ENCODE measurements around the gene GUCY2D. TPM values are rescaled to one million over a fixed set of nuclear protein-coding genes. Genes with fewer than 3 reads are reported as not detected.

Gene GUCY2D
- total RNA-seq, 1 experiment from 2014 or later, result not detected

DNA sequence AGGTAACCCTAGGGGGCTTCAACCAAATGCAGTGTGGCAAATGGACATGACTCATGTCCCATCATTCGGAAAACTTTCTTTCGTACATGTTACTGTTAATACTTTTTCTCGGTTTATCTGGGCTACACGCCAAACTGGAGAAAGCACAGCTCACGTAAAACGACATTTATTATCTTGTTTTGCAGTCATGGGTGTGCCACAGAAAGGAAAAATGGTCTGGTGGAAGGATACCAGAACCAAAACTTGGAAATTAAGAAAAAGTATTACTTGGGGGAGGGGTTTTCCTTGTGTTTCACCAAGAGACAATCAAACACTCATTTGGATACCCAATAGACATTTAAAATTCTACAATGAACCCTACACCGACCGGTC, 60.0 kb downstream of the GUCY2D start:
- Histone ChIP-seq H3K27ac (ENCODE audit: low read depth, low read length, poor library complexity, severe bottlenecking) (no peak overlapping the region), H3K27me3 (replicated peaks; ENCODE audit: insufficient read depth, low read depth, low read length, poor library complexity) (peaks cover 14% of the 10 kb centered on the region), H3K36me3 (ENCODE audit: insufficient read depth, low read length, poor library complexity, severe bottlenecking) (no peaks in the 10 kb centered on the region), H3K4me1 (ENCODE audit: insufficient read depth, low read length, poor library complexity, severe bottlenecking) (peaks cover 10% of the 10 kb centered on the region), H3K4me3 (ENCODE audit: low read depth, low read length, poor library complexity, severe bottlenecking) (peak overlapping the region; percentile 27), H3K9me3 (ENCODE audit: low read depth, low read length, poor library complexity, severe bottlenecking) (no peaks in the 10 kb centered on the region)
- TF ChIP-seq, protein P1, sequence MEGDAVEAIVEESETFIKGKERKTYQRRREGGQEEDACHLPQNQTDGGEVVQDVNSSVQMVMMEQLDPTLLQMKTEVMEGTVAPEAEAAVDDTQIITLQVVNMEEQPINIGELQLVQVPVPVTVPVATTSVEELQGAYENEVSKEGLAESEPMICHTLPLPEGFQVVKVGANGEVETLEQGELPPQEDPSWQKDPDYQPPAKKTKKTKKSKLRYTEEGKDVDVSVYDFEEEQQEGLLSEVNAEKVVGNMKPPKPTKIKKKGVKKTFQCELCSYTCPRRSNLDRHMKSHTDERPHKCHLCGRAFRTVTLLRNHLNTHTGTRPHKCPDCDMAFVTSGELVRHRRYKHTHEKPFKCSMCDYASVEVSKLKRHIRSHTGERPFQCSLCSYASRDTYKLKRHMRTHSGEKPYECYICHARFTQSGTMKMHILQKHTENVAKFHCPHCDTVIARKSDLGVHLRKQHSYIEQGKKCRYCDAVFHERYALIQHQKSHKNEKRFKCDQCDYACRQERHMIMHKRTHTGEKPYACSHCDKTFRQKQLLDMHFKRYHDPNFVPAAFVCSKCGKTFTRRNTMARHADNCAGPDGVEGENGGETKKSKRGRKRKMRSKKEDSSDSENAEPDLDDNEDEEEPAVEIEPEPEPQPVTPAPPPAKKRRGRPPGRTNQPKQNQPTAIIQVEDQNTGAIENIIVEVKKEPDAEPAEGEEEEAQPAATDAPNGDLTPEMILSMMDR (conservative IDR thresholded peaks at IDR 0.05; ENCODE audit: low read depth, low read length), result no peak
- BruUV-seq (replicated peaks), result no TSS peak
- POLR2A ChIA-PET (ENCODE audit: low non-redundant PET), result no interaction called here
- CTCF ChIA-PET, result interaction anchor here (0.9 to 1.8 kb wide), 2 partner anchors 11 to 17 kb away, joined by 4 to 9 read pairs; no protein-coding TSS in a partner anchor
- intact Hi-C loops (cut with micrococcal nuclease; ENCODE audit: unreplicated experiment), result loop anchor here (5.0 kb wide), 1 partner anchor 55 kb away; the partner anchor contains the start of gene ALOXE3
- no peak for DNase-seq (ENCODE audit: low spot score)

DNA sequence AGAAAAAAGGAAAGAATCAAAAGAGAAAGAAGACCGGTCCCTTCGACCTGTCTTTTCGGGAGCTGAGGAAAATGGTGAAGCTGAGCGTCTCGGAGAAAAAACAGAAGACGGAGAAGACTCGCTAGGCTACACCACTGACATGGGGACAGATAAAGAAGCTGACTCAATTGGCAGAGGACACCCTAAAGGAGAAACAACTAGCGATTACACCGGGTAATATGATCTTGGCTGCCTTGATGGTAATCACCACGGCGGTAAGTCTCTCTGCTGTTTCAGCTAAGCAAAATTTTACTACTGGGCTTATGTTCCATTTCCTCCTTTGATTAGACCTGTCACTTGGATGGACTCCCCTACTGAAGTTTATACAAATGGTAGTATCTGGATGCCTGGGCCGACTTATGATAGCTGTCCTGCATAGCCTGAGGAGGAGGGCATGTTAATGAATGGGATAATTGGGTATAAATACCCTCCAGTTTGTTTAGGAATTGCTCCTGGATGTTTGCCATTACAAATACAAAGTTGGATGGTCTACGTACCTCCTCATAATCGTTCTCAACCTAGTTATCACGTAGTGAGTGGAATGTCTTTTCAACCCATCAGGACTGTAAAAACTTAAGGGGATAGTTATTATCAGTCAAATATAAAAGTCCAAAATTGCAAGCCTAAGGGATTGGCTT, 60.5 kb downstream of the GUCY2D start:
- peaks cover 14% of the 10 kb centered on the region for H3K27me3 ChIP-seq (replicated peaks; ENCODE audit: insufficient read depth, low read depth, low read length, poor library complexity)
- peaks cover 10% of the 10 kb centered on the region for H3K4me1 ChIP-seq (ENCODE audit: insufficient read depth, low read length, poor library complexity, severe bottlenecking)
- POLR2A ChIA-PET (ENCODE audit: low non-redundant PET), result no interaction called here
- H3K36me3 ChIP-seq (ENCODE audit: insufficient read depth, low read length, poor library complexity, severe bottlenecking), result no peaks in the 10 kb centered on the region
- no peaks in the 10 kb centered on the region for H3K9me3 ChIP-seq (ENCODE audit: low read depth, low read length, poor library complexity, severe bottlenecking)
- no peak overlapping the region for H3K27ac ChIP-seq (ENCODE audit: low read depth, low read length, poor library complexity, severe bottlenecking)
- intact Hi-C loops (cut with micrococcal nuclease; ENCODE audit: unreplicated experiment), result loop anchor here (5.0 kb wide), 1 partner anchor 54 kb away; the partner anchor contains the start of gene ALOXE3
- CTCF ChIA-PET, result interaction anchor here (0.9 to 1.8 kb wide), 2 partner anchors 11 to 16 kb away, joined by 4 to 9 read pairs; no protein-coding TSS in a partner anchor
- no peak for DNase-seq (ENCODE audit: low spot score)
- no peak for TF ChIP-seq EZH2 (IDR thresholded peaks at IDR 0.05; ENCODE audit: borderline replicate concordance, low read depth, low read length, poor library complexity, severe bottlenecking)
- TF ChIP-seq, protein P1 (conservative IDR thresholded peaks at IDR 0.05; ENCODE audit: low read depth, low read length), result no peak
- BruUV-seq (replicated peaks), result no TSS peak
- H3K4me3 ChIP-seq (ENCODE audit: low read depth, low read length, poor library complexity, severe bottlenecking), result peak overlapping the region; percentile 27

DNA sequence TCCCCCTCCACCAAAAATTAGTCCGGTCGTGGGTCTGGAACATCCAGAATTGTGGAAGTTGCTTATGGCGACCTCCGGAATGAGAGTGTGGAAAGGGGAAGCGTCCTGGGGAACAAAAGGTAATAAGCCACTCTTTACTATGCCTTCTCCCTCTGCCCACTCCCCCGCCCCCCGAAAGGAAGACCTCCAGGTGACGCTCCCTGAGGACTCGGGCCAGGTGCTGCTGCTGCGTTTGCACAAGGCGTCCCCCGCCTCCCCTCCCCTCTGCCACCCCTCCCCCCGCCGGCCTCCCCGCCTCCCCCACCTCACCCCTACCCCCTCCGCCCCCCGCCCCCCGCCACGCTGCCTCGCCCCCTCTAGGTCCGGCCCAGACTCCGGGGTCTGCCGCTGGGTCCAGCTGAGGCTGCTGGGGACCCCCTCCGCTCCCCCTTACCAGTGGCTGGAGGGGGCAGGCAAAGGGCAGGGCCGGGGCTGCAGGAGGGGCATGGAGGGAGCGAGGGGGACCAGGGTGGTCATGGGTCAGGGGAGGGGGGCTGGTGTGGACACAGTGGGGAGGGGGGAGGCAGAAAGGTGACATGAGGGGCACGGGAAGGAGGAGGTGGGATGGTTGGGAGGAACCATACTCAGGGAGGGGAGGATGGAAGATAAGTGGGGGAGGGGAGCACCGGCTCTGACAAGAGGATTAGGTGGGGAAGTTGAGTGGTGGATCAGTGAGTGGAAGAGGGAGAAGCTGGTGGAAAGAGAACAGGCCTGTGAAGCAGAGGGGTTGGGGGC, 61.5 kb downstream of the GUCY2D start:
- no peak for DNase-seq (ENCODE audit: low spot score)
- Histone ChIP-seq H3K27me3 (replicated peaks; ENCODE audit: insufficient read depth, low read depth, low read length, poor library complexity) (peaks cover 14% of the 10 kb centered on the region), H3K27ac (ENCODE audit: low read depth, low read length, poor library complexity, severe bottlenecking) (no peak overlapping the region), H3K4me1 (ENCODE audit: insufficient read depth, low read length, poor library complexity, severe bottlenecking) (peaks cover 10% of the 10 kb centered on the region), H3K36me3 (ENCODE audit: insufficient read depth, low read length, poor library complexity, severe bottlenecking) (no peaks in the 10 kb centered on the region), H3K4me3 (ENCODE audit: low read depth, low read length, poor library complexity, severe bottlenecking) (no peak overlapping the region), H3K9me3 (ENCODE audit: low read depth, low read length, poor library complexity, severe bottlenecking) (no peaks in the 10 kb centered on the region)
- ChIA-PET CTCF (interaction anchor here (1.3 kb wide), 1 partner anchor 10 kb away, joined by 5 read pairs; no protein-coding TSS in a partner anchor), POLR2A (ENCODE audit: low non-redundant PET) (interaction anchor here (0.5 kb wide), 1 partner anchor 44 kb away, joined by 3 read pairs; no protein-coding TSS in a partner anchor)
- TF ChIP-seq, protein P1 (conservative IDR thresholded peaks at IDR 0.05; ENCODE audit: low read depth, low read length), result no peak
- no peak for TF ChIP-seq EZH2 (IDR thresholded peaks at IDR 0.05; ENCODE audit: borderline replicate concordance, low read depth, low read length, poor library complexity, severe bottlenecking)
- intact Hi-C loops (cut with micrococcal nuclease; ENCODE audit: unreplicated experiment), result loop anchor here (5.0 kb wide), 1 partner anchor 53 kb away; the partner anchor contains the start of gene ALOXE3
- no TSS peak for BruUV-seq (replicated peaks)

Measured in A673 (cell line).